Measurements from ENCODE around the gene FAM193A.
A peak's percentile ranks its signal among the peaks of the same experiment; 100 is the strongest.
"Not testable (repeated sequence)": the region's sequence is repeated elsewhere in the genome, so short reads cannot be mapped to it uniquely, and the experiment has no call there.

FAM193A gene

DNA sequence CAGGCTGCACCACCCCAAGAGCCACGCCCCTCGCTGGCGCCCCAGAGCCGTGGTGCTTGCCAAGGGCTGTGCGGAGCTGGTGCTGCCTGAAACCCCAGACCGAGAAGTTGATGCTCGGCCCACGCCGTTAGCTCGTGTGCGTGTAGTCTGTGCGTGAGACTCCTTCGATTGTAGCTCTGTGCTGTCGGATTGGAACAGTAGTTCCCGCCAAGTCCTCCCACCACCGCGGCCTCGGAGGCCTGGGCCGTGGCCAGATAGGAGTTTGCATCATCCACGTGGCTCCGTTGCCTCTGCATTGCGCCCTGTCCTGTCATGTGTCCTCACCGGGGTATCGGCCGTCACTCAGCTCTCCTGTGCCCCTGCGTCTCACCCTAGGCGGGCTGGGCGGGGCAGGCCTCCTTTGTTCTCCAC, 195.5 kb downstream of the FAM193A start:
- no peak for DNase-seq

DNA sequence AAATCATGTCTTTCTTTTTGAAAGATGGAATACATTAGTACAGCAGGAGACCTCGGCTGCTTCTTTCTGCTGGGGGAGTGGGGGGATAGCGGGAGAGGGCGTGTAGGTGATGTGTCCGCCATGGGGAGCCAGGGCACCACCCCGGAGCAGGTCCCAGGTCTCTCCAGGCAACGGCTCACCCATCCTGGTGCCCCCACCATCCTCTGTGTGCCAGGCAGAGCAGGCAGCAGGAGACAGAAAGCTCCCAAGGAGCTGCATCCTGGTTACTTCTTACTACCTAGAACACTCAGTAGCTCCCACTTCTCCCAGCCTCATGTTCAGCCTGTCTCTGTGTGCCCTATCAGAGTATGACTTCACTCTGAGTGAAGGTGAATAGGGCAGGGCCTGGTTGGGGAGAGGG, 196.1 kb downstream of the FAM193A start:
- no peak for DNase-seq

- DNase-seq, result no peak
These were observed 196.8 kb downstream of the FAM193A start for GRCh38 chr4:2733001-2733843.

DNA sequence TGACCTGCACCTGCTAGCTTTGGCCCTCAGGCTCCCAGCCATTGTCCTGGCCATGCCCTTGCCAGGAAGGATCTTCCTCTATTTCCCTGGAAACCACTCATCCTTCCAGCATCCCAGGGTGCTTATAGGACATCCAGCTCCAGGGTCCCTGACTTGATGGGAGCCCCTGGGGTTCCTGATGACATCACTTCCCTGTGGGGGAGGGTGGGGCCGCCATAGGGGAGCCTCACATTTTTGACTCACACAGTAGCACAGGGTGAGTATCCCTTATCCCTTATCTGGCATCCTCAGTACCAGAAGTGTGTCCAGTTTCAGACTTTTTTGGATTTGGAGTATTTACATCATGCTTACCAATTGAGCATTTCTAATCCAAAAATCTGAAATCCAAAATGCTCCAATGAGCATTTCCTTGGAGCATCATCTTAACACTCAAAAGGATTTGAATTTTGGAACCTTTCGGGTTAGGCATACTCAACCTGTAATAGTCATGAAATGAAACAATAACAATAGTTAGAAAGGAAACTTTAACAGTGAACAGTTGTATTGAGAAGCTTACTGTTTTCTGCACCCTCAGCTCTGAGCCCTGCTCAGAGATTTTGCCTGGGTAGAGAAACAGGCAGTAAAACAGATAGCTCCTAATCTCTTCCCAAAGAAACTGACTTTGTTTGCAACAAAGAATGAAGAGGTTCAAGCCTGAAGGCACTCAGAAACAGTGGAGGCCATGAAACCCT, 197.6 kb downstream of the FAM193A start:
- no peak for DNase-seq

DNA sequence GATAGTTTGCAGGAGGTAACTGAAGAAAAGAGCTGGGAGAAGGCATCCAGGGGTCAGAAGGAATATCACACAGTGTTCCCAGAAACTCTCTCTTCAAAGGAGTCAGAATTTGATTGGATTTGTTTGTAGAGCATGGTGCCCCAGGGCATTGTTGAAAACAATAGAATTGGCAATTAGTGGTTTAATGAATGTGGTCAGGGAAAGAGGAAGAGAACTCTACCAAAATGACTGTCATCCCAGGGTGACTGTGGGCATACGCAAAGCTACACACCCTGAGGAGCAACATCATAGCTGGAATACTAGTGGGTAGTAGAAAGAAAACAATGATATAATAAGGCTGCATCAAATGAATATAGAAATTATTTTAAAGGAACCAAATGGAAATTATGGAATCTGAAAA, 198.2 kb downstream of the FAM193A start:
- no peak for DNase-seq

- no peak for DNase-seq
These were observed 199.4 kb downstream of the FAM193A start for GRCh38 chr4:2735869-2736268.

- not testable (repeated sequence) for DNase-seq
These were observed 201.8 kb downstream of the FAM193A start for GRCh38 chr4:2738296-2738695.

GRCh38 chr4:2741626-2742025, 205.2 kb downstream of the FAM193A start:
- DNase-seq, result no peak

DNA sequence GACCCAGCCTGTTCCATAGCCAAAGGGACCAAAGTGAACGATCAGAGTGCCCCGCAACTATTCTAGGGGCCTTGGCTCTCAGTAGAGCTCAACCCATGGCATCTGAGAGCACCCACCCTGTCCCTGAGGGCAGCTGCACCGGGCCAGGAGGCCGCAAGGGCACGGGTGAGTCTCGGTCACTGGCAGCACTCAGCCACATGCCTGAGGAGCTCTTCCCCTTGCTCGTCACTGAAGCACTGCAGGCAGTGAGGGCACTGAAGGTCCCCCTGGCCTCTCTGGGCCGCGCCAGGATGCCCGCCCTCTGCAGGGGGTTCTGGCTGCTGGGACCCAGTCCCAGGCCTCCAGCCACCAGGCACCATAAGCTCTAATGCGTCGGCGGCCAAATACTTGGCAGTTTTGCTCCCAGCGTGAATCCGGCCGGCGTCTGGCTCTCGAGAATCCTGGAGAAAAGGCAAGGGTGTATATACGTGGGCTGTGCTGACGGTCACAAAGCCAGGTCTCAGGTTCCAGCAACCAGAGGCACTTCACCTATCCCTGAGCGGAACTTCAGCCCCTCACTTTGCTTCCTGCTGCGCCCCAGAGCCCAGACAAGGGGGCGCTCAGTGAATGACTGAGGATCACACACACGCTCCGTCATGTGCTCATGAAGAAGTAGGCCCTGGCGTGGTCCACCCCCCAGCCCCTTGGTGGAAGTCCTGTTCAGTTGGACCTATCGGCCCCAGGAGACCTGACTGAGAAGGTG, 205.8 kb downstream of the FAM193A start:
- no peak for DNase-seq

GRCh38 chr4:2742823-2743517, 206.5 kb downstream of the FAM193A start:
- DNase-seq, result no peak

DNA sequence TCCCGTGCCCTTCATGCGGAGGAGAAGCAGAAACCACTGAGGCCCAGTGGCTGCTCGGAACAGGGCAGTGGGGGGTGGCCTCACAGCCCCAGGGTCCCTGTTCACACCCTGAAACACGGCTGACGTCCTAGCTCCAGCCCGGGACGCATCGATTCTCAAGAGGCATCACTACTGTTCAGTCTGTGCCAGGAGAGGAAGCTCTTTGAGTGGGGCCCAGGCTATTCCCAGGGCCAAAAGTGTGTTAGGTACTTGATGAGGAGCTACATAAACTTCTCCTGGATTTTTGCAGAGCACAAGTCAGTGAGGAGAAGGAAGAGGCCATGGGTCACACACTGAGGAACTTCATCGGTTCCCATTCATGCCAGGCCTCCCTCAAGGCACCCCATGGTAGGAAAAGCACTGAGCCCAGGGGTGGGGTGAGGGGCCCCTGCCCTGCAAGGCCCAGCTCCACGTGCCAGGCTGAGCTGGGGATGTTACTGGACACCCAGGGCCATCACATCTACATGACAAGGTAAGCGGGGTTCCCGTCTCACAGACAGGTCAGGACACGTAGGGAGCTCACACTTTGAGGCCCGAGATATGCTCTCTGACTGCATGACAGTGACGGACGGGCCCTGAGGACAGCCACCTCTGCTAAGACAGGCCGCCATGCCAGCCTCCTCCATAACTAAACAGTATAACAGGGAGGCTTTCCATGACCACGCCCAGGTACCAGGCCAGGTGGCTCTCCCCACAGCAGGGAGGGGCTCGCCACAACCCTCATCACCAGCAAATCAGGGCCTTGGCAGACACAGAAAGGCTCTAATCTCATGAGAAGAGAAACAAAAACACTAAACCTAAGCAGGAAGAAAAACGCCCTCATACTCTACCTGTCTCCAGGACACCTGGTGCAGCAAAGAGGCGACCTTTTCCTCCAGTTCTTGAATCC, 207.3 kb downstream of the FAM193A start:
- no peak for DNase-seq

- no peak for DNase-seq
These were observed 208.3 kb downstream of the FAM193A start for GRCh38 chr4:2744576-2745270.

DNA sequence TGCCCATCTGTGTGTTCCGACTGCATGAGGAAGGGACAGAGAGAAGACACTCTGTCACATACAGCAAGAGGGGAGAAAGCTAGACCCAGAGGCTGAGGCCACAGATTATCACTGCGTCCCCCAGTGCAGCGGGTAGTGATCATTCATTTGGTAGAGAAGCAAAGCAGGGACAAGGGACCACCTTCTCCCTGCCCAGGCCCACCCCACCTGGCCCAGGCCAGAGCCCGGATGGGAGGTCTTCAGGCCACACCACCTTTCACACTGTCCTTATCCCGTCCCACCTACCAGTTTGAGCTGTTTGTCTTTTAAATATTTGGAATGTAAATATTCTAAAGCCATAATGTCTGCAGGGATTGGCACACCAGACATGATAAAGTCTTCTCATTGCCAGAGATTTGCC, 209.1 kb downstream of the FAM193A start:
- DNase-seq, result no peak

- peak; percentile 97 for DNase-seq
These were observed 209.7 kb downstream of the FAM193A start for GRCh38 chr4:2745981-2746806.

DNA sequence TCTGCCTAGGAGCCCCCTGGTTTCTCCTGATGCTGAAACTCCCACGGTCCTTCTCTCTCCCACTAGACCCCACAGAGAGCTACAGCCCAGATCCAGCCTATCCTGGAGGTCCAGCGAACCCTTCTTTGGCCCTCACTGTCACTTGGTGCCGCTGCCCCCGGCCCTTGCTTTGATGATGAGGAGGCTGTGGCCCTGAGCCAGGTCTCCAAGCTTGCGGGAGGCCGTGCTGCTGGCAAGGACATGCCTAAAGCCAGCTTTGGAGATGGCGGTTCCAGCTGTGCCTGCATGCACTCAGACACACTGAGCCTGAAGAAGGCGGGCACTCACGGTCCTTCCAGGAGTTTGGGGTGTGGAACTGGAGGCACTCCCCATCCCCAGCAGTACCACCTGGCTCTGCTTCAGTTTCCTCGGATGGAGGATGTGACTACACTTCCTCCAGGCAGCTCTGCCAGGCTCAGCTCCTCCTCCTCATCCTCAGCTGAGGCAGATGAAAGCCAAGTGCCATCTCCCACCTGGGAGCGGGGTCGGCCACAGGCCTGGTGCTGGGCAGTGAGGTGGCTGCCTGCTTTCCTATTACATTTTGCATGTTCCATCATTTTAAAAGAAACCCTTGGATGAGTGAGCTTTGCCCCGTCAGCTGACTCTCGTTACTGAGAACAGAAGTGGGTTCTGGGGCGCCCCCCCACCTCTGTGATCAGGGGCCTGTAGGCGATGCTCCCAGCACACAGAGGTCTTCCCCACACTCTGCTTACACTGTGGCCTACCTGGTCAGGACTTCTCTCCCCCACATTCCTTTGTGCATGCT, 210.6 kb downstream of the FAM193A start:
- DNase-seq, result no peak

DNA sequence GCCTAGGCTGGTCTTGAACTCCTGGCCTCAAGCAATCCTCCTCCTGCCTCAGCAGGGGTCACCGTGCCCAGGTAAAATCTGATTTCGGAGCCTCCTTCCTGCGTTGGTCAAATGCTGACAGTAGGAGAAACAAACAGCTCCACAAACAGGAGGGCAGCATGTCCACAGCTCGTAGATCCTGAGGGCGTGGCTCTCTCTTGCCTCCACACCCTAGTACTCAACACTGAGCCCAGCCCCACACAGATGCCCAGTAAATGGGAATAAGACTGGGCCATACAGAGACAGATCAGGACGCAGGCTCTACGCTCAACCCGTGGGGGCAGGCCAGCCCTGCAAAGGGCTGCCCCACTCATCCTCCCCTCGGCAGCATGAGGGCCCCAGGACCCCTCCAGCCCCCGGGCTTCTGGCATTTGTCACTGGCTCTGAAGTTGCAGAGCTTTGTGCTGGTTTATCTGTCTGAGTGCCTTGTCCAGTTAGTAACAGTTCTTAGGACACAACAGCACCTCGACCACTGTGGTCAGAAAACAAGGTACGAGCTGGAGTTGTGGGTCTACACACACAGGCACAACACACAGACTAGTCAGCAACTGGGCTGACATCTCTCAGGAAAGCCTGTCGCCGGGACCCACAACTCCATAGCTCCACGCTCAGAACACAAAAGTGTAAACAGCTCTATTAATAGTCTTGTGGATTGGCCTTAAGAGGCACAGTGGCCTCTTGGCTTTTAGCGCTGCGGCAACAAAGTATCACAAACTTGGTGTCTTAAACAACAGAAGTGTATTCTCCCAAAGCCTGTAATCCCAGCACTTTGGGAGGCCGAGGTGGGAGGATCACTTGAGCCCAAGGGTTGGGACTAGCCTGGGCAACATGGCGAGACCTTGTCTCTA, 214.5 kb downstream of the FAM193A start:
- no peak for DNase-seq

DNA sequence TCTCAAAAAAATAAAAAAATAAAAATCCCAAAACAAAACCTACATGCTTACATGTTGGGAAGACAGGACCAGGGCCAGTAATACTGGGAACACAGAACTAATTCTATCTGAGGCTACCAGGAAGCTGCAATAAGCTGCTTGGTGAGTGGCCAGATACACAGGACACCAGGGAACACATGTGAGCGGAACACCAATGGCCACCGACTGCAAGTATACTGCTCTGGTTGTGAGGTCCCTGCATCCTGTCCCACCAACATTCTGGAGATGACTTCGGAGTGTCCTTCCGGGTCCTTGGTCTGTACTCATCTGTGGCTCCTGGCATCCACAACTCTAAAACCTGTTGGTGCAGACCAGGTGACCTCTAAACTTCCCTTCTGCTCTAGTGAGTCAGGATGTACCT, 217.0 kb downstream of the FAM193A start:
- no peak for DNase-seq

Data from activated CD4-positive, alpha-beta T cell treated with anti-CD3 and anti-CD28 coated beads for 48 hours (primary cell).